Measurements from ENCODE around the gene SRP72. TPM values are rescaled to one million over a fixed set of nuclear protein-coding genes. Genes with fewer than 3 reads are reported as not detected.
A peak's percentile ranks its signal among the peaks of the same experiment; 100 is the strongest.

The SRP72 gene
- total RNA-seq, 1 experiment from 2014 or later = 118 TPM

- CTCF ChIA-PET = no interaction called here
- DNase-seq (peak; percentile 19), ATAC-seq (no peak)
- Histone ChIP-seq H3K27ac (ENCODE audit: low read length) (peak overlapping the region; percentile 75), H3F3A (ENCODE audit: low read length, unreplicated experiment) (no peaks in the 10 kb centered on the region), H3K4me3 (ENCODE audit: low read length) (peak overlapping the region; percentile 86), H3K9me2 (replicated peaks; ENCODE audit: low read length) (no peaks in the 10 kb centered on the region), H3K4me2 (ENCODE audit: low read length) (peak overlapping the region; percentile 89), H4K20me1 (ENCODE audit: low read length) (peaks cover 19% of the 10 kb centered on the region), H3K79me2 (ENCODE audit: low read length) (peaks cover 78% of the 10 kb centered on the region), H3K27me3 (ENCODE audit: low read length) (no peaks in the 10 kb centered on the region), H2AFZ (ENCODE audit: low read length) (peak overlapping the region; percentile 74), H3K36me3 (ENCODE audit: low read depth, low read length) (peaks cover 29% of the 10 kb centered on the region), H3K9me3 (ENCODE audit: low read length) (no peaks in the 10 kb centered on the region), H3K4me1 (ENCODE audit: insufficient read depth, low read length) (peaks cover 26% of the 10 kb centered on the region), H3K9ac (ENCODE audit: low read length) (peak overlapping the region; percentile 87)
- POLR2A ChIA-PET (ENCODE audit: unreplicated experiment) = interaction anchor here (0.5 kb wide), 1 partner anchor 511 kb away, joined by 4 read pairs; the partner anchor contains the start of gene NOA1
- intact Hi-C loops (cut with micrococcal nuclease) = loop anchor here (1.0 to 2.0 kb wide), 2 partner anchors 30 to 80 kb away; partner anchors contain the start of genes AASDH and PAICS
- TSS peak; percentile 72 for BruUV-seq (replicated peaks)
- TF ChIP-seq EZH2 (IDR thresholded peaks at IDR 0.05; ENCODE audit: low read length, unreplicated experiment) (no peak), EZH2phosphoT487 (IDR thresholded peaks at IDR 0.05; ENCODE audit: borderline replicate concordance, low read length) (no peak)
- TF ChIP-seq, protein P1, sequence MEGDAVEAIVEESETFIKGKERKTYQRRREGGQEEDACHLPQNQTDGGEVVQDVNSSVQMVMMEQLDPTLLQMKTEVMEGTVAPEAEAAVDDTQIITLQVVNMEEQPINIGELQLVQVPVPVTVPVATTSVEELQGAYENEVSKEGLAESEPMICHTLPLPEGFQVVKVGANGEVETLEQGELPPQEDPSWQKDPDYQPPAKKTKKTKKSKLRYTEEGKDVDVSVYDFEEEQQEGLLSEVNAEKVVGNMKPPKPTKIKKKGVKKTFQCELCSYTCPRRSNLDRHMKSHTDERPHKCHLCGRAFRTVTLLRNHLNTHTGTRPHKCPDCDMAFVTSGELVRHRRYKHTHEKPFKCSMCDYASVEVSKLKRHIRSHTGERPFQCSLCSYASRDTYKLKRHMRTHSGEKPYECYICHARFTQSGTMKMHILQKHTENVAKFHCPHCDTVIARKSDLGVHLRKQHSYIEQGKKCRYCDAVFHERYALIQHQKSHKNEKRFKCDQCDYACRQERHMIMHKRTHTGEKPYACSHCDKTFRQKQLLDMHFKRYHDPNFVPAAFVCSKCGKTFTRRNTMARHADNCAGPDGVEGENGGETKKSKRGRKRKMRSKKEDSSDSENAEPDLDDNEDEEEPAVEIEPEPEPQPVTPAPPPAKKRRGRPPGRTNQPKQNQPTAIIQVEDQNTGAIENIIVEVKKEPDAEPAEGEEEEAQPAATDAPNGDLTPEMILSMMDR (conservative IDR thresholded peaks at IDR 0.05; ENCODE audit: low read depth, low read length) = no peak
Measured at GRCh38 chr4:56466910-56467283, 520 bp upstream of the SRP72 start.

GRCh38 chr4:56468097-56468422 lies 643 bp downstream of the SRP72 start:
- Histone ChIP-seq H4K20me1 (ENCODE audit: low read length) (peaks cover 19% of the 10 kb centered on the region), H3K4me3 (ENCODE audit: low read length) (peak overlapping the region; percentile 86), H3K4me1 (ENCODE audit: insufficient read depth, low read length) (peaks cover 26% of the 10 kb centered on the region), H3K27me3 (ENCODE audit: low read length) (no peaks in the 10 kb centered on the region), H3K9me3 (ENCODE audit: low read length) (no peaks in the 10 kb centered on the region), H3F3A (ENCODE audit: low read length, unreplicated experiment) (no peaks in the 10 kb centered on the region), H3K79me2 (ENCODE audit: low read length) (peaks cover 78% of the 10 kb centered on the region), H3K36me3 (ENCODE audit: low read depth, low read length) (peaks cover 33% of the 10 kb centered on the region), H3K4me2 (ENCODE audit: low read length) (peak overlapping the region; percentile 89), H2AFZ (ENCODE audit: low read length) (peak overlapping the region; percentile 74), H3K27ac (ENCODE audit: low read length) (peak overlapping the region; percentile 75), H3K9me2 (replicated peaks; ENCODE audit: low read length) (no peaks in the 10 kb centered on the region), H3K9ac (ENCODE audit: low read length) (peak overlapping the region; percentile 87)
- TF ChIP-seq EZH2phosphoT487 (IDR thresholded peaks at IDR 0.05; ENCODE audit: borderline replicate concordance, low read length) (no peak), EZH2 (IDR thresholded peaks at IDR 0.05; ENCODE audit: low read length, unreplicated experiment) (no peak)
- TF ChIP-seq, protein P1 (conservative IDR thresholded peaks at IDR 0.05; ENCODE audit: low read depth, low read length) = no peak
- ChIA-PET POLR2A (ENCODE audit: unreplicated experiment) (interaction anchor here (0.5 to 0.9 kb wide), 6 partner anchors 8 to 510 kb away, joined by 3 to 6 read pairs (median 5); no protein-coding TSS in a partner anchor), CTCF (interaction anchor here (0.7 kb wide), 1 partner anchor 108 kb away, joined by 3 read pairs; no protein-coding TSS in a partner anchor)
- peak; percentile 63 for DNase-seq
- intact Hi-C loops (cut with micrococcal nuclease) = no loop called here
- peak; percentile 66 for ATAC-seq
- no TSS peak for BruUV-seq (replicated peaks)

DNA sequence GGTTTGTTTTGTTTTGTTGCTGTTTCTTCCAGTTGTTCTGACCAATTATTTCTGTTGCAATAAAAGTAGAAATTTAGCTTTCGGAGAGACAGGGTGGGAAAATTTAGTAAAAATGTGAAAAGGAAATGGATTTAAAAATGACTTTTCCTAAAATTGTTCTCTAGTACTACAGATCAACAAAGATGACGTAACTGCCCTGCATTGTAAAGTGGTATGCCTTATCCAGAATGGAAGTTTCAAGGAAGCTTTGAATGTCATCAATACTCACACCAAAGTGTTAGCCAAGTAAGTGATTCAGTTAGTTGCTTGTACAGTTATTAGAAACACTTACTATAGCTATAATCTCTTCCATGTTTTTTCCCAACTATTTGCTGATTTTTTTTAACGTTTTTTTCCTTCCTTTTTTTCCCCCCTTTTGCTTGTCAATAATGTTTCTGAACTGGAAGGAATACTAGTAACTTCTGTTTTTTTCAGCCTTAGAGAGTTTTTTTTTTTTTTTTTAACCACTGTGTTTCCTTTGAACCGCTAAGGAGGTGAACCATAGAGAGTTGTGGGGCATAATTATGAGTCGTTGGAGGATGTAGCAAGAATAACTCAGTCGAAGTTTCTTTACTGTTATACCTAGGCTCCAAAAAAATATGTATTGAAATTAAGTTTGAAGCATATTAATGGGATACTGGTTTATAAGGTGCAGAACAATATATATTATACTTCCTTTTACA lies 2.2 kb downstream of the SRP72 start:
- Histone ChIP-seq H3K4me2 (ENCODE audit: low read length) (peak overlapping the region; percentile 89), H3K27ac (ENCODE audit: low read length) (no peak overlapping the region), H3K4me1 (ENCODE audit: insufficient read depth, low read length) (peaks cover 26% of the 10 kb centered on the region), H3K36me3 (ENCODE audit: low read depth, low read length) (peaks cover 42% of the 10 kb centered on the region), H3K27me3 (ENCODE audit: low read length) (no peaks in the 10 kb centered on the region), H3K9ac (ENCODE audit: low read length) (peak overlapping the region; percentile 87; the same call in 1 of the 2 replicates), H3K9me2 (replicated peaks; ENCODE audit: low read length) (no peaks in the 10 kb centered on the region), H3K4me3 (ENCODE audit: low read length) (peak overlapping the region; percentile 86), H3F3A (ENCODE audit: low read length, unreplicated experiment) (no peaks in the 10 kb centered on the region), H3K79me2 (ENCODE audit: low read length) (peaks cover 66% of the 10 kb centered on the region), H2AFZ (ENCODE audit: low read length) (no peak overlapping the region), H3K9me3 (ENCODE audit: low read length) (no peaks in the 10 kb centered on the region), H4K20me1 (ENCODE audit: low read length) (peaks cover 19% of the 10 kb centered on the region)
- POLR2A ChIA-PET (ENCODE audit: unreplicated experiment) = no interaction called here
- CTCF ChIA-PET = no interaction called here
- TF ChIP-seq, protein P1 (conservative IDR thresholded peaks at IDR 0.05; ENCODE audit: low read depth, low read length) = no peak
- TF ChIP-seq EZH2 (IDR thresholded peaks at IDR 0.05; ENCODE audit: low read length, unreplicated experiment) (no peak), EZH2phosphoT487 (IDR thresholded peaks at IDR 0.05; ENCODE audit: borderline replicate concordance, low read length) (no peak)
- BruUV-seq (replicated peaks) = no TSS peak
- DNase-seq (no peak), ATAC-seq (no peak)
- intact Hi-C loops (cut with micrococcal nuclease) = no loop called here

Data from PC-3 (cell line).